Activated naive CD4-positive, alpha-beta T cell treated with anti-CD3 and anti-CD28 coated beads, Interleukin-2, amount 10 ng/mL, durations not matched to agents 7 days and 5 days (primary cell): ENCODE results near the gene ITPKB.
"Not testable (repeated sequence)": the region's sequence is repeated elsewhere in the genome, so short reads cannot be mapped to it uniquely, and the experiment has no call there.

Source experiments
- CTCF ChIA-PET: fragments of 350-600 bp; sonication (Branson Sonifier 250); formaldehyde crosslinking; loops from one replicate; lab custom pipeline; 2021; ENCODE audit warnings: antibody characterized with exemption; lab: Charles Lee
- DNase-seq: peaks from one replicate; pipeline ENCODE4 v3.0.0-alpha.2; 2020
- H3K27ac Mint-ChIP-seq: one replicate; pipeline ENCODE4 v1.8.0; 2021; ENCODE audit warnings: mild to moderate bottlenecking, moderate library complexity, mixed read lengths
- H3K27me3 Mint-ChIP-seq: one replicate; pipeline ENCODE4 v1.8.0; 2021; ENCODE audit warnings: mild to moderate bottlenecking, mixed read lengths
- H3K36me3 Mint-ChIP-seq: one replicate; pipeline ENCODE4 v1.8.0; 2021; ENCODE audit warnings: mixed read lengths
- H3K4me1 Mint-ChIP-seq: one replicate; pipeline ENCODE4 v1.8.0; 2021; ENCODE audit warnings: mixed read lengths
- H3K4me3 Mint-ChIP-seq: one replicate; pipeline ENCODE4 v1.8.0; 2021; ENCODE audit warnings: mild to moderate bottlenecking, moderate library complexity, mixed read lengths
- H3K9me3 Mint-ChIP-seq: one replicate; pipeline ENCODE4 v1.8.0; 2021; ENCODE audit warnings: mixed read lengths

The ITPKB gene

GRCh38 chr1:226629210-226629895, 109.7 kb downstream of the ITPKB start:
- peaks cover 15% of the 10 kb centered on the region for H3K27me3 Mint-ChIP-seq
- H3K36me3 Mint-ChIP-seq = peaks cover 41% of the 10 kb centered on the region
- no peak overlapping the region for H3K27ac Mint-ChIP-seq
- CTCF ChIA-PET = interaction anchor here (1.3 kb wide), 1 partner anchor 198 kb away, joined by 3 read pairs; no protein-coding TSS in a partner anchor
- no peak for DNase-seq
- no peaks in the 10 kb centered on the region for H3K9me3 Mint-ChIP-seq
- H3K4me1 Mint-ChIP-seq = peaks cover 42% of the 10 kb centered on the region
- no peak overlapping the region for H3K4me3 Mint-ChIP-seq

- CTCF ChIA-PET = interaction anchor here (1.0 to 1.3 kb wide), 3 partner anchors 20 to 198 kb away, joined by 3 to 4 read pairs (median 3); no protein-coding TSS in a partner anchor
- Mint-ChIP-seq H3K36me3 (peaks cover 38% of the 10 kb centered on the region), H3K4me3 (no peak overlapping the region), H3K9me3 (no peaks in the 10 kb centered on the region), H3K27me3 (peaks cover 15% of the 10 kb centered on the region), H3K27ac (no peak overlapping the region), H3K4me1 (peaks cover 36% of the 10 kb centered on the region)
- DNase-seq = no peak
Measured at GRCh38 chr1:226628612-226629155, 110.4 kb downstream of the ITPKB start.

DNA sequence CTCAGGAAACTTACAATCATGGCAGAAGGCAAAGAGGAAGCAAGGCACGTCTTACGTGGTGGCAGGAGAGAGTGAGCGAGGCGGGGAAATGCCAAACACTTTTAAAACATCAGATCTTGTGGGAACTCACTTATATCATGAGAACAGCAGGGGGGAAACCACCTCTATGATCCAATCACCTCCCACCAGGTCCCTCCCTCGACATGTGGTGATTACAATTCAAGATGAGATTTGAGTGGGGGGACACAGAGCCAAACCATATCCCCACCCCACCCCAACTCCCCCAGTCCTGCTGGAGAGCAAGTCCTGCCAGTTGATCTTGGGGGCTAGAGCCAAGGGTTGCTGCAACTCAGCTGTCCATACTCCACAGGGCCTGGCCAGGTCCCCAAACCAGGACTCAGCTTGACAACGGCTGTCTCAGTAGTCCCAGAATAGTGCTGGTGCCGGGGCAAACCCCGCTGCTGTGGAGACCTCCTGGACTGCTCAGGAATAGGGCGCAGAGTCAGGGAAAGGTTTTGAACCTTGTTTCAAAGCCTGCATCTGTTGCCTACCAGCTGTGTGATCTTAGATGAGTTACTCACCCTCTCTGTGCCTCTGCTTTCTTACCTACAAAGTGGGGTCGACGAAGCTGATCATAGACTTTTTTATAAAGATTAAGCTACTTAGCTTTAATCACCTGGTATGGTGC, 111.0 kb downstream of the ITPKB start:
- no peak for DNase-seq
- peaks cover 32% of the 10 kb centered on the region for H3K36me3 Mint-ChIP-seq
- peak overlapping the region; percentile 10 for H3K27ac Mint-ChIP-seq

DNA sequence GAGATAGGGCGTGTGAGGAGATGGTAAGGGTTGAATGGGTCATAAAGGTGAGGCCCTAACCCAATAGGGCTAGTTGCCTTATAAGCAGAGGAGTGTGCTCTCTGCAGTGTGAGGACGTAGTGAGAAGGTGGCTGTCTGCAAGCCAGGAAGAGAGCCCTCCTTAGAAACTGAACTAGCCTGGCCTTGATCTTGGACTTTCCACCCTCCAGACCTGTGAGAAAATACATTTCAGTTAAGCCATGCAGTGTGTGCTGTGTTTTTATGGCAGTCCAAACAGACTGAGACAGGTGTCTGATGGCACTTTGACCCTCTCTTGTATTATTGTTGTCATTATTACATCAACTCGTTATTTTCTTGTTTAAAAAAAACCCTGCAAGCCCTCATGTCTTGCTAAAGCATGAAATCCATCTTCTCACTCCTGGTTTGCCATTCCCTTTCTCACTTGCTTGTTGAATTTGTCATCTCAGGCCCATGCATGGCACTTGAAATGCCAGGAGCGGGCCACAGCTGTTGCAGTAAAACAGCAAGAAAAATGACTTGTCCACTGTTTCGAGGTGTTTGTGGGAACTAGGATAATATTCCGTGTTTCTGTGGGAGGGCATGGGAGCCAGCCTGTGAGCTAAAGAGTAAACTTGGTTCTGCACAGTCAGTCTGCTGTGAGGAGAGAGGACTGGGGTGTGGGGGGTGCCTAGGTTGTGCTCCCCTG, 111.9 kb downstream of the ITPKB start:
- Mint-ChIP-seq H3K27me3 (peaks cover 22% of the 10 kb centered on the region), H3K27ac (peak overlapping the region; percentile 39), H3K36me3 (peaks cover 24% of the 10 kb centered on the region), H3K9me3 (no peaks in the 10 kb centered on the region), H3K4me1 (peaks cover 22% of the 10 kb centered on the region), H3K4me3 (no peak overlapping the region)
- no peak for DNase-seq
- CTCF ChIA-PET = interaction anchor here (0.9 to 1.8 kb wide), 15 partner anchors 8 to 937 kb away, joined by 3 to 17 read pairs (median 3); no protein-coding TSS in a partner anchor

More for the DNA sequence above, 111.0 kb downstream of the ITPKB start:
- Mint-ChIP-seq H3K27me3 (peaks cover 15% of the 10 kb centered on the region), H3K9me3 (no peaks in the 10 kb centered on the region), H3K4me1 (peaks cover 29% of the 10 kb centered on the region), H3K4me3 (no peak overlapping the region)
- CTCF ChIA-PET = interaction anchor here (1.0 to 1.1 kb wide), 2 partner anchors 20 to 24 kb away, joined by 3 to 4 read pairs; no protein-coding TSS in a partner anchor

GRCh38 chr1:226626577-226626956, 112.5 kb downstream of the ITPKB start:
- Mint-ChIP-seq H3K27ac (peak overlapping the region; percentile 39), H3K9me3 (no peaks in the 10 kb centered on the region), H3K4me3 (no peak overlapping the region), H3K4me1 (peaks cover 21% of the 10 kb centered on the region), H3K36me3 (peaks cover 19% of the 10 kb centered on the region), H3K27me3 (peaks cover 23% of the 10 kb centered on the region)
- DNase-seq = peak; percentile 83
- CTCF ChIA-PET = interaction anchor here (0.6 to 1.8 kb wide), 29 partner anchors 9 to 938 kb away, joined by 3 to 17 read pairs (median 3); no protein-coding TSS in a partner anchor

DNA sequence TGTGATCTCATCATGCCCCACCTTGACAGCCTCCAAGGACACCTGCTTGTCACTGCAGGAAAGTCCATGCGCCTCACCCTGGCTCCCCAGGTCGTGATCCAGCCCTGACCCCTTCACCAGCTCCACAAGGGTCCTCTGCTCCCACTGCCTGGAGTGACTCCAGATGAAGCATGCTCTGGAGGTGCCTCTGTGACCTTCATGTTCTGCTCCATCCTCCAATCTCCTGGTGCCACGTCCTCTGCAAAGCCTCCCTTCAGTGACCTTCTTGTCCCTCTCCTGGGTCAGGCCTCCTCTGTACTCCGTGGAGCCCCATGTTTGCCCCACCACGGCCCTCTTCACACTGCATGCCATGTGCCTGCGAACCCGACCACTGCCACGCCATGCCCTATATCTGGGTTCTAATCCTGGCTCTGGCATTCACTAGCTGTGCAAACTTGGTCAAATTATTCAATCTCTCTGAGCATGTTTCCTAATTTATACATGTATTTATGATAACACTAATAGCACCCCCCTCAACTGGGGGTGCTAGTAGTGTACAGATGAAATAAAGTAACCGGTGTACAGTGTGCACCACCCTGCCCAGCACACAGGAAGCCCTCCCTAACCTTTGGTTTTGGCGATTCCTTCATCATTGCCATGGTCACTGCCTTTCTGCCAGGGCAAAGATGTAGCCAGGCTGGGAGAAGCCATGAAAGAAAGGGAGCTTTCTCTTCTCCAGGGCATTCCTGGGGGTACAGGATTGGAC, 113.1 kb downstream of the ITPKB start:
- Mint-ChIP-seq H3K36me3 (peaks cover 15% of the 10 kb centered on the region), H3K4me1 (peaks cover 18% of the 10 kb centered on the region), H3K4me3 (no peak overlapping the region), H3K27ac (peak overlapping the region; percentile 39), H3K9me3 (no peaks in the 10 kb centered on the region), H3K27me3 (peaks cover 23% of the 10 kb centered on the region)
- CTCF ChIA-PET = interaction anchor here (0.6 to 1.8 kb wide), 29 partner anchors 10 to 938 kb away, joined by 3 to 17 read pairs (median 3); no protein-coding TSS in a partner anchor
- DNase-seq = no peak

- H3K27me3 Mint-ChIP-seq = peaks cover 23% of the 10 kb centered on the region
- DNase-seq = no peak
- H3K4me3 Mint-ChIP-seq = no peak overlapping the region
- peaks cover 10% of the 10 kb centered on the region for H3K36me3 Mint-ChIP-seq
- no peaks in the 10 kb centered on the region for H3K9me3 Mint-ChIP-seq
- H3K27ac Mint-ChIP-seq = no peak overlapping the region
- H3K4me1 Mint-ChIP-seq = peaks cover 18% of the 10 kb centered on the region
- CTCF ChIA-PET = interaction anchor here (1.6 to 1.8 kb wide), 2 partner anchors 10 to 202 kb away, joined by 10 to 17 read pairs; no protein-coding TSS in a partner anchor
Measured at GRCh38 chr1:226625326-226625725, 113.8 kb downstream of the ITPKB start.

- Mint-ChIP-seq H3K9me3 (no peaks in the 10 kb centered on the region), H3K36me3 (peaks cover 7% of the 10 kb centered on the region), H3K27ac (peak overlapping the region; percentile 58), H3K4me3 (no peak overlapping the region), H3K27me3 (peaks cover 23% of the 10 kb centered on the region), H3K4me1 (peaks cover 18% of the 10 kb centered on the region)
- DNase-seq = no peak
- CTCF ChIA-PET = interaction anchor here (0.9 to 1.3 kb wide), 2 partner anchors 10 to 14 kb away, joined by 3 read pairs; no protein-coding TSS in a partner anchor
Measured at GRCh38 chr1:226624526-226624925, 114.6 kb downstream of the ITPKB start.

GRCh38 chr1:226622012-226622411, 117.1 kb downstream of the ITPKB start:
- CTCF ChIA-PET = no interaction called here
- peaks cover 5% of the 10 kb centered on the region for H3K36me3 Mint-ChIP-seq
- H3K27me3 Mint-ChIP-seq = peaks cover 34% of the 10 kb centered on the region
- H3K27ac Mint-ChIP-seq = no peak overlapping the region
- no peak overlapping the region for H3K4me3 Mint-ChIP-seq
- no peak for DNase-seq
- H3K9me3 Mint-ChIP-seq = no peaks in the 10 kb centered on the region
- H3K4me1 Mint-ChIP-seq = peaks cover 12% of the 10 kb centered on the region

DNA sequence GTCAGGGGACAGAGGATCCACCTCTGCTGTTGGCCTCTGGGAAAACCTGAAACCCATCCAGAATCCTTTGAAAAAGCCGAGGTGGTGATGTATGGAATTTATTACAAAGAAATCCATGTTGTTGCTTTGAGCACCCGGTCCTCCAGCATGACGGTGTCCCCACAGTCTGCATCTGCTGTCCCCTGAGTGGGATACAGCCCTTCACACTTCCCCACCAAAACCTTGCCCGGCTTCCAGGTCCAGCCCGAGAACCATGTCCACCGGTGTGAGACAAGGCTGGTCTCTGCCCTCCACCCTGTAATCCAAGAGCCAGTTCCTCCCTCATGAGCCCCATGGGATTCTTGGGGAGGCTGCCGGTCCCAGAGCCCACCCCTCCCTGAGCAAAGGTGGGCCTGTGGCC, 120.1 kb downstream of the ITPKB start:
- Mint-ChIP-seq H3K27ac (no peak overlapping the region), H3K36me3 (no peaks in the 10 kb centered on the region)
- CTCF ChIA-PET = interaction anchor here (1.5 kb wide), 1 partner anchor 10 kb away, joined by 4 read pairs; no protein-coding TSS in a partner anchor

GRCh38 chr1:226618380-226618779, 120.7 kb downstream of the ITPKB start:
- CTCF ChIA-PET = interaction anchor here (0.9 to 1.5 kb wide), 2 partner anchors 10 to 15 kb away, joined by 4 read pairs; no protein-coding TSS in a partner anchor
- H3K27me3 Mint-ChIP-seq = peaks cover 30% of the 10 kb centered on the region
- H3K4me1 Mint-ChIP-seq = no peaks in the 10 kb centered on the region
- no peaks in the 10 kb centered on the region for H3K9me3 Mint-ChIP-seq
- H3K27ac Mint-ChIP-seq = no peak overlapping the region
- DNase-seq = no peak
- H3K36me3 Mint-ChIP-seq = no peaks in the 10 kb centered on the region
- H3K4me3 Mint-ChIP-seq = no peak overlapping the region

More for the DNA sequence above, 120.1 kb downstream of the ITPKB start:
- H3K27me3 Mint-ChIP-seq = peaks cover 30% of the 10 kb centered on the region
- no peaks in the 10 kb centered on the region for H3K4me1 Mint-ChIP-seq
- DNase-seq = no peak
- H3K4me3 Mint-ChIP-seq = no peak overlapping the region
- H3K9me3 Mint-ChIP-seq = no peaks in the 10 kb centered on the region

GRCh38 chr1:226617719-226618118, 121.4 kb downstream of the ITPKB start:
- H3K36me3 Mint-ChIP-seq, H3K4me1 Mint-ChIP-seq, DNase-seq, H3K4me3 Mint-ChIP-seq, H3K9me3 Mint-ChIP-seq, H3K27ac Mint-ChIP-seq: not testable (repeated sequence)
- peaks cover 28% of the 10 kb centered on the region for H3K27me3 Mint-ChIP-seq
- CTCF ChIA-PET = interaction anchor here (0.9 kb wide), 1 partner anchor 16 kb away, joined by 4 read pairs; no protein-coding TSS in a partner anchor

- Mint-ChIP-seq H3K4me3 (no peak overlapping the region), H3K27me3 (peaks cover 25% of the 10 kb centered on the region), H3K9me3 (no peaks in the 10 kb centered on the region), H3K36me3 (no peaks in the 10 kb centered on the region), H3K4me1 (no peaks in the 10 kb centered on the region), H3K27ac (no peak overlapping the region)
- CTCF ChIA-PET = no interaction called here
- no peak for DNase-seq
Measured at GRCh38 chr1:226617109-226617508, 122.0 kb downstream of the ITPKB start.
